ENCODE results near the gene ZBTB49.
"Not testable (repeated sequence)": the region's sequence is repeated elsewhere in the genome, so short reads cannot be mapped to it uniquely, and the experiment has no call there.

The ZBTB49 gene

GRCh38 chr4:4289941-4290850 is at the start of gene ZBTB49, which contains the start of gene LYAR:
TSS of gene ZBTB49 (plus strand) at chr4:4290251. CDS start at chr4:4299946, 9,695 bp downstream.
TSS of gene LYAR (minus strand) at chr4:4290154. CDS start at chr4:4283742, 6,412 bp downstream.
- peak; percentile 68 for DNase-seq

GRCh38 chr4:4245172-4245571 is 44.9 kb upstream of the ZBTB49 start:
- no peak for DNase-seq

- no peak for DNase-seq
Measured at GRCh38 chr4:4247696-4248028, 42.4 kb upstream of the ZBTB49 start.

GRCh38 chr4:4248029-4248884 is 41.8 kb upstream of the ZBTB49 start, which contains the start of gene TMEM128:
TSS of gene TMEM128 (minus strand) at chr4:4248223. CDS start at chr4:4248202, 21 bp downstream.
- peak; percentile 78 for DNase-seq

GRCh38 chr4:4248885-4249203 is 41.2 kb upstream of the ZBTB49 start:
- DNase-seq: no peak

- DNase-seq: not testable (repeated sequence)
Measured at GRCh38 chr4:4249342-4249741, 40.7 kb upstream of the ZBTB49 start.

GRCh38 chr4:4249866-4250265 is 40.2 kb upstream of the ZBTB49 start:
- DNase-seq: no peak

- DNase-seq: no peak
Measured at GRCh38 chr4:4254199-4254598, 35.9 kb upstream of the ZBTB49 start.

GRCh38 chr4:4254666-4255065 is 35.4 kb upstream of the ZBTB49 start:
- DNase-seq: no peak

GRCh38 chr4:4256799-4257198 is 33.3 kb upstream of the ZBTB49 start:
- DNase-seq: no peak

- not testable (repeated sequence) for DNase-seq
Measured at GRCh38 chr4:4257705-4258104, 32.3 kb upstream of the ZBTB49 start.

- DNase-seq: no peak
Measured at GRCh38 chr4:4259484-4260100, 30.5 kb upstream of the ZBTB49 start.

- DNase-seq: no peak
Measured at GRCh38 chr4:4260185-4260751, 29.8 kb upstream of the ZBTB49 start.

- DNase-seq: no peak
Measured at GRCh38 chr4:4267981-4268380, 22.1 kb upstream of the ZBTB49 start.

GRCh38 chr4:4268776-4269175 is 21.3 kb upstream of the ZBTB49 start:
- no peak for DNase-seq

GRCh38 chr4:4269331-4269731 is 20.7 kb upstream of the ZBTB49 start:
- DNase-seq: no peak

- no peak for DNase-seq
Measured at GRCh38 chr4:4269856-4270255, 20.2 kb upstream of the ZBTB49 start.

GRCh38 chr4:4270529-4270928 is 19.5 kb upstream of the ZBTB49 start:
- no peak for DNase-seq

GRCh38 chr4:4271912-4272311 is 18.1 kb upstream of the ZBTB49 start:
- DNase-seq: no peak

GRCh38 chr4:4274226-4274625 is 15.8 kb upstream of the ZBTB49 start:
- DNase-seq: no peak

GRCh38 chr4:4277531-4277930 is 12.5 kb upstream of the ZBTB49 start:
- DNase-seq: no peak

GRCh38 chr4:4281787-4282186 is 8.3 kb upstream of the ZBTB49 start:
- no peak for DNase-seq
